Kidney (tissue), 14 donors: ENCODE measurements around the gene PERM1. TPM values are rescaled to one million over a fixed set of nuclear protein-coding genes. Genes with fewer than 3 reads are reported as not detected.

Experiments used
- DNase-seq, 5 donors: peaks; one replicate each; pipeline ENCODE4 v3.0.0-alpha.2; 2013 to 2020
- FAIRE-seq: peaks from 2 replicates; lab custom pipeline; 2012; peaks lifted over from hg19 to GRCh38; lab: Jason Lieb, UNC
- H3K27ac ChIP-seq, 2 donors: one replicate each; pipeline ENCODE4 v1.7.0; 2013; ENCODE audit warnings: low read depth in 2 of 2, low read length in 2 of 2, inconsistent platforms in 1 of 2
- H3K27me3 ChIP-seq: one replicate; pipeline ENCODE4 v1.7.1; 2013; ENCODE audit warnings: low read length, inconsistent platforms; ENCODE audit not compliant: control insufficient read depth, insufficient read depth
- H3K36me3 ChIP-seq, 3 donors: one replicate each; pipeline versions ENCODE4 v1.7.0 to v1.7.1; 2013; ENCODE audit warnings: low read length in 3 of 3, control low read depth in 1 of 3, inconsistent platforms in 1 of 3; ENCODE audit not compliant: insufficient read depth in 3 of 3, control insufficient read depth in 2 of 3
- H3K4me1 ChIP-seq, 3 donors: one replicate each; pipeline versions ENCODE4 v1.7.0 to v1.7.1; 2013; ENCODE audit warnings: low read length in 3 of 3, inconsistent platforms in 1 of 3, low read depth in 1 of 3; ENCODE audit not compliant: control insufficient read depth in 2 of 3, insufficient read depth in 2 of 3
- H3K4me3 ChIP-seq, 3 donors: one replicate each; pipeline versions ENCODE4 v1.7.0 to v1.8.1; 2013; ENCODE audit warnings: low read length in 3 of 3, control low read depth in 1 of 3, inconsistent platforms in 1 of 3
- H3K9ac ChIP-seq, 3 donors: one replicate each; pipeline versions ENCODE4 v1.7.0 to v1.7.1; 2013; ENCODE audit warnings: low read length in 3 of 3, control low read depth in 1 of 3, inconsistent platforms in 1 of 3
- H3K9me3 ChIP-seq, 3 donors: one replicate each; pipeline versions ENCODE4 v1.7.0 to v1.7.1; 2013; ENCODE audit warnings: low read length in 3 of 3, control low read depth in 1 of 3, inconsistent platforms in 1 of 3; ENCODE audit not compliant: control insufficient read depth in 2 of 3, insufficient read depth in 1 of 3
- intact Hi-C: fragments of 100-400 bp; cut with DNase I; formaldehyde crosslinking; loops from one replicate; pipeline ENCODE4 v1.11.1; 2022
- polyA plus RNA-seq: library from polyadenylated mRNA; stranded (reverse); fragments of 350-450 nt; fragmentation: Illumina TruSeq; extraction: RNeasy Lipid Tissue Mini Kit (QIAGEN cat#74804); gene quantifications from one replicate; pipeline ENCODE4 v1.2.3, GENCODE V29; 2014; ENCODE audit warnings: low read depth, low replicate concordance; ENCODE audit not compliant: insufficient read depth
- total RNA-seq: library from RNA; stranded (reverse); fragmentation: NEBNext Ultra II Directional; extraction: Animal tissue kit (Norgen Biotek cat#: 25700); gene quantifications from one replicate; pipeline ENCODE4 v1.2.1, GENCODE V29; 2021
- TF ChIP-seq, protein P1 (sequence below): IDR thresholded peaks from 3 replicates; pipeline ENCODE4 v1.5.1; 2012; ENCODE audit warnings: mild to moderate bottlenecking, moderate library complexity, borderline replicate concordance; ENCODE audit not compliant: insufficient read depth; ENCODE audit errors: extremely low read depth
- donor health status: control.
- donor health status: control.
- donor health status: control.
- donor health status: control.
- donor health status: control.
- donor health status: DM: yes; HTN: yes; CAD: no.
- donor health status: Normal renal cell carcinoma (clear cell type).

Gene PERM1
- total and polyA plus RNA-seq, 2 donors from 2014 or later = 0.25 to 0.86 TPM

DNA sequence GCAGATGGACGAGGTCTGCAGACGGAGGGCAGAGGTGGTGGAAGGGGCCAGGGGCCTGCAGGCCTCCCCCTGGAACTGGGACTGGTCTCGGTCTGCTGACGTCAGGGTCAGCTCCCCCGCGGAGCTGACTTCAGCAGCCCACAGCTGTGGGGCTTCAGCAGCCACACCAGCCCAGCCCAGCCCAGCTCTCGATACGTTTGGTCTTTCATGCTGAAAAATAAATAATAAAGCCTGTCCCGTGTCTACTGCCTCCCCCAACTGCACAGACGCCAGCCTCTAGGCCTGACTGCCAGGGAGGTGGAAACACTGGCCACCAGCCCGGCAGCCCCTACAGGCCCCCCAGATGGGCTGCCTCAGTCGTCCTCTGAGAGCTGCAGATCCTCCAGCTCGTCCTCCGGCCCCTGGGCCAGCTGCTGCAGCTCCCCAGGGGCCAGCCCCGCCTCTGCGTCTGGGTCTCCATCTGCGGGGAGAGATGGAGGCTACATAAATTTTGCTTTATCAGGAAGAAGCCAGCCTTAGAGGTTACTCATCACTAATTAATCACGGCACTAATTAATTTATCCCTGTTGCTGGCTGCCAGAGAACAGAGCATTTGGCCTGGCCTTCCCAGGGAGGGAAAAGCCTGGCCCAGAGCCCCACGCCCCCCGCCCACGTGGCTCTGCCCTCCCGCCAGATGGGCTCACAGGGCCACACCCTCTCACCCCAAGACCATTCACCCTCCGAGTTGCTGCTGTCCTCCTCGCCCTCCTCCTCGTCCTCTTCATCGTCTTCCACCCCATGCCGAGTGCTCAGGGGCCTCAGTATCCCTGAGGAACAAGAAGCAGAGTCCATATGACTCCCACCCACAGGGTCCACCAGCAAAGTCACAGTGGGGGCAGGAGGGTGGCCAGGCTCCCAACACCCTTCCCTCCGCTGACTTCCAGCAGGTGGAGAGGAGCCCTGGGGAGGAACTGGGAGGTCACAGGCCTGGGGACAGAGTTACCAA, 37.3 kb downstream of the PERM1 start:
- peaks cover 0 to 17% (median 0%) of the 10 kb centered on the region in 3 donors for H3K4me1 ChIP-seq
- H3K9me3 ChIP-seq = no peaks in the 10 kb centered on the region
- no peak overlapping the region for H3K4me3 ChIP-seq
- no peak for FAIRE-seq
- intact Hi-C loops = no loop called here
- no peaks in the 10 kb centered on the region for H3K27me3 ChIP-seq
- peak overlapping the region; percentile 28 to 71 for H3K27ac ChIP-seq
- DNase-seq = peak; percentile 87 to 96 (median 91)
- H3K36me3 ChIP-seq = peaks cover 0 to 10% (median 9%) of the 10 kb centered on the region in 3 donors
- H3K9ac ChIP-seq = no peak overlapping the region
- TF ChIP-seq, protein P1, sequence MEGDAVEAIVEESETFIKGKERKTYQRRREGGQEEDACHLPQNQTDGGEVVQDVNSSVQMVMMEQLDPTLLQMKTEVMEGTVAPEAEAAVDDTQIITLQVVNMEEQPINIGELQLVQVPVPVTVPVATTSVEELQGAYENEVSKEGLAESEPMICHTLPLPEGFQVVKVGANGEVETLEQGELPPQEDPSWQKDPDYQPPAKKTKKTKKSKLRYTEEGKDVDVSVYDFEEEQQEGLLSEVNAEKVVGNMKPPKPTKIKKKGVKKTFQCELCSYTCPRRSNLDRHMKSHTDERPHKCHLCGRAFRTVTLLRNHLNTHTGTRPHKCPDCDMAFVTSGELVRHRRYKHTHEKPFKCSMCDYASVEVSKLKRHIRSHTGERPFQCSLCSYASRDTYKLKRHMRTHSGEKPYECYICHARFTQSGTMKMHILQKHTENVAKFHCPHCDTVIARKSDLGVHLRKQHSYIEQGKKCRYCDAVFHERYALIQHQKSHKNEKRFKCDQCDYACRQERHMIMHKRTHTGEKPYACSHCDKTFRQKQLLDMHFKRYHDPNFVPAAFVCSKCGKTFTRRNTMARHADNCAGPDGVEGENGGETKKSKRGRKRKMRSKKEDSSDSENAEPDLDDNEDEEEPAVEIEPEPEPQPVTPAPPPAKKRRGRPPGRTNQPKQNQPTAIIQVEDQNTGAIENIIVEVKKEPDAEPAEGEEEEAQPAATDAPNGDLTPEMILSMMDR = no peak

DNA sequence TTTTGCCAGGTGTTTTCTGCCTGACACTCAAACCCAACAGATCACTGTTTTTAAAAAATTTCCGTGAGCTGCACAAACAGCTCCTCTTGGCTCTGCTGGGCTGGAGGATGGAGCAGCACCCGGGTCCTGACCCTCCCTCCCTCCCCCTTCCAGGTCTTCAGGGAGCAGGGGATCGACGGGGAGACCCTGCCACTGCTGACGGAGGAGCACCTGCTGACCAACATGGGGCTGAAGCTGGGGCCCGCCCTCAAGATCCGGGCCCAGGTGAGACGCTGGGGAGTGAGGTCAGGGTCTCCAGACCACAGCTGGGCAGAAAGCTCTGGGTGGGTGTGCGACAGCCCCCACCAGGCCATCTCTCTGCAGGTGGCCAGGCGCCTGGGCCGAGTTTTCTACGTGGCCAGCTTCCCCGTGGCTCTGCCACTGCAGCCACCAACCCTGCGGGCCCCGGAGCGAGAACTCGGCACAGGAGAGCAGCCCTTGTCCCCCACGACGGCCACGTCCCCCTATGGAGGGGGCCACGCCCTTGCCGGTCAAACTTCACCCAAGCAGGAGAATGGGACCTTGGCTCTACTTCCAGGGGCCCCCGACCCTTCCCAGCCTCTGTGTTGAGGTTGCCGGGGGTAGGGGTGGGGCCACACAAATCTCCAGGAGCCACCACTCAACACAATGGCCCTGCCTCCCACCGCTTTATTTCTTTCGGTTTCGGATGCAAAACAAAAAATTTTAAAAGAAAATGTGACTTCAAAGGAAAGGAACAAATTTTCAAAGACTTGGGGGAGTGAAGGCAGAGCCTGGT, 38.1 kb downstream of the PERM1 start:
- Histone ChIP-seq H3K9ac (no peak overlapping the region), H3K36me3 (peaks cover 0 to 7% (median 5%) of the 10 kb centered on the region in 3 donors), H3K27me3 (no peaks in the 10 kb centered on the region), H3K9me3 (no peaks in the 10 kb centered on the region), H3K27ac (peak overlapping the region; percentile 53 to 71), H3K4me3 (no peak overlapping the region), H3K4me1 (peaks cover 0 to 24% (median 0%) of the 10 kb centered on the region in 3 donors)
- TF ChIP-seq, protein P1 = no peak
- no peak for FAIRE-seq
- intact Hi-C loops = no loop called here
- DNase-seq = peak in 1 of 5 donors; percentile 72

DNA sequence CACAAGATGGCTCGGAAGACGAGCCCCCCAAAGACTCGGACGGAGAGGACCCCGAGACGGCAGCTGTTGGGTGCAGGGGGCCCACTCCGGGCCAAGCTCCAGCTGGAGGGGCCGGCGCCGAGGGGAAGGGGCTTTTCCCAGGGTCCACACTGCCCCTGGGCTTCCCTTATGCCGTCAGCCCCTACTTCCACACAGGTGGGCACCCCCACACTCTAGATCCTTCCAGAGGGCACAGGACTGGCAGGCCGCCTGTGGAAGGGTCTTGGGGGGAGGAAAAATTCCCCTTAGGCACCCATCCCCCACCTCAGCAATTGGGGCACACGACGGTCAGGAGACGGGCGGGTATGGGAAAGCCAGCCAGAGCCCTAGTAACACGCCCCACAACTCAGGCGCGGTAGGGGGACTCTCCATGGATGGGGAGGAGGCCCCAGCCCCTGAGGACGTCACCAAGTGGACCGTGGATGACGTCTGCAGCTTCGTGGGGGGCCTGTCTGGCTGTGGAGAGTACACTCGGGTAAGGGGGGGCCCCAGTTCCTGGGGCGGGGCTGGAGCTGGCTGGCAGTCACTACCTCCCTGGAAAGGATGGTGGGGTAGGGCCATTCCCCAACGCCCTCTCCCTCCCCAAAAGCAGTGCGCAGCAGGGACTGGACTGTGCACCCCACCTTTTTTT, 38.9 kb downstream of the PERM1 start:
- Histone ChIP-seq H3K4me1 (peaks cover 0 to 31% (median 0%) of the 10 kb centered on the region in 3 donors), H3K9ac (peak overlapping the region in 1 of 3 donors; percentile 46), H3K4me3 (no peak overlapping the region), H3K27me3 (no peaks in the 10 kb centered on the region), H3K9me3 (no peaks in the 10 kb centered on the region), H3K27ac (peak overlapping the region; percentile 71 to 75), H3K36me3 (peaks cover 0 to 5% (median 4%) of the 10 kb centered on the region in 3 donors)
- intact Hi-C loops = no loop called here
- DNase-seq (peak in 3 of 5 donors; percentile 32 to 83 (median 67)), FAIRE-seq (no peak)
- TF ChIP-seq, protein P1 = no peak
